RWPE1 (cell line): Measurements from ENCODE around the gene GLT6D1.

Experiments
- CTCF ChIA-PET: fragments of 350-600 bp; sonication (Branson Sonifier 250); formaldehyde crosslinking; extraction: SDS; loops from one replicate; lab custom pipeline; 2021; lab: Yijun Ruan, JAX
- POLR2A ChIA-PET: fragments of 400-600 bp; formaldehyde crosslinking; extraction: SDS; loops from one replicate; lab custom pipeline; 2020; ENCODE audit warnings: antibody characterized with exemption; ENCODE audit not compliant: low non-redundant PET; lab: Yijun Ruan, JAX
- DNase-seq: peaks from one replicate; pipeline ENCODE4 v3.0.0; 2012; ENCODE audit warnings: low spot score
- H3K27ac ChIP-seq: fragments of 450-650 bp; 2 replicates; pipeline ENCODE4 v1.5.1; 2017
- CTCF ChIP-seq: fragments of 450-650 bp; conservative IDR thresholded peaks from 2 replicates; pipeline ENCODE4 v1.5.1; 2017; ENCODE audit warnings: low read depth, mild to moderate bottlenecking

GLT6D1 gene

GRCh38 chr9:135596211-135596610 is 43.1 kb downstream of the GLT6D1 start:
- ChIA-PET CTCF (no interaction called here), POLR2A (no interaction called here)
- no peak for DNase-seq
- no peak overlapping the region for H3K27ac ChIP-seq
- no peak for TF ChIP-seq CTCF

GRCh38 chr9:135592625-135593024 is 46.7 kb downstream of the GLT6D1 start:
- no peak for DNase-seq
- H3K27ac ChIP-seq = no peak overlapping the region
- no peak for TF ChIP-seq CTCF
- CTCF ChIA-PET = interaction anchor here (0.6 to 1.2 kb wide), 2 partner anchors 11 to 27 kb away, joined by 4 to 5 read pairs; no protein-coding TSS in a partner anchor
- POLR2A ChIA-PET = no interaction called here

- TF ChIP-seq CTCF = no peak
- ChIA-PET CTCF (interaction anchor here (0.6 kb wide), 1 partner anchor 26 kb away, joined by 4 read pairs; no protein-coding TSS in a partner anchor), POLR2A (no interaction called here)
- no peak overlapping the region for H3K27ac ChIP-seq
- no peak for DNase-seq
Measured at GRCh38 chr9:135592331-135592590, 47.1 kb downstream of the GLT6D1 start.

GRCh38 chr9:135591506-135592330 is 47.6 kb downstream of the GLT6D1 start:
- TF ChIP-seq CTCF = no peak
- no peak overlapping the region for H3K27ac ChIP-seq
- CTCF ChIA-PET = interaction anchor here (0.6 kb wide), 1 partner anchor 26 kb away, joined by 4 read pairs; no protein-coding TSS in a partner anchor
- DNase-seq = no peak
- POLR2A ChIA-PET = no interaction called here

GRCh38 chr9:135590486-135591079 is 48.8 kb downstream of the GLT6D1 start:
- CTCF ChIA-PET = no interaction called here
- no peak for DNase-seq
- no peak for TF ChIP-seq CTCF
- no peak overlapping the region for H3K27ac ChIP-seq
- POLR2A ChIA-PET = no interaction called here

- no peak for TF ChIP-seq CTCF
- DNase-seq = no peak
- ChIA-PET POLR2A (interaction anchor here (0.5 kb wide), 1 partner anchor 367 kb away, joined by 3 read pairs; no protein-coding TSS in a partner anchor), CTCF (interaction anchor here (1.0 kb wide), 1 partner anchor 13 kb away, joined by 4 read pairs; no protein-coding TSS in a partner anchor)
- no peak overlapping the region for H3K27ac ChIP-seq
Measured at GRCh38 chr9:135589596-135590485, 49.5 kb downstream of the GLT6D1 start.
